GM12878 (cell line): Measurements from ENCODE around the gene ENOX1. TPM values are rescaled to one million over a fixed set of nuclear protein-coding genes. Genes with fewer than 3 reads are reported as not detected.

Experiments
- BCL3 ChIP-seq: IDR thresholded peaks from 2 replicates; pipeline ENCODE4 v1.6.1; 2011; ENCODE audit warnings: borderline replicate concordance, low read depth, mild to moderate bottlenecking, moderate library complexity, low read length; ENCODE audit not compliant: insufficient read depth, poor library complexity, severe bottlenecking
- E4F1 ChIP-seq: fragments of 450-650 bp; IDR thresholded peaks from 2 replicates; pipeline ENCODE4 v1.6.1; 2018; ENCODE audit warnings: borderline replicate concordance, mild to moderate bottlenecking; ENCODE audit not compliant: partially characterized antibody
- IRF3 ChIP-seq: fragments of 450-650 bp; IDR thresholded peaks from 2 replicates; pipeline ENCODE4 v1.6.1; 2014; ENCODE audit warnings: mild to moderate bottlenecking
- MYB ChIP-seq: fragments of 150-350 bp; IDR thresholded peaks from 2 replicates; pipeline ENCODE4 v1.6.1; 2014; ENCODE audit warnings: mild to moderate bottlenecking, low read depth, low read length, borderline replicate concordance
- RCOR1 ChIP-seq: conservative IDR thresholded peaks from 2 replicates; pipeline ENCODE4 v1.6.1; 2012; ENCODE audit warnings: low read depth, low read length, improper control_type of control experiment
- ZNF687 ChIP-seq: fragments of 450-650 bp; IDR thresholded peaks from 2 replicates; pipeline ENCODE4 v1.6.1; 2017; ENCODE audit warnings: mild to moderate bottlenecking, moderate library complexity
- polyA plus RNA-seq, 11 experiments: library from polyadenylated mRNA; depleted of rRNA in 4 of 11; unstranded in 6 of 11; stranded (reverse) in 5 of 11; fragments of >200 nt; fragmentation: Nextera tagmentation in 4 of 11; fragmentation: Illumina TruSeq in 1 of 11; extraction: Ambion mirVana in 4 of 11; extraction: Trizol in 1 of 11; gene quantifications; 1 replicate in 1 of 11; 2 replicates in 10 of 11; pipeline versions ENCODE4 v1.2.1 to v1.2.3, GENCODE V29; 2011 to 2016; ENCODE audit warnings: inconsistent platforms in 2 of 11, missing spikeins in 2 of 11, low read depth in 1 of 11
- total RNA-seq, 4 experiments: library from RNA; depleted of rRNA in 3 of 4; stranded (reverse); fragments of >200 nt in 3 of 4; fragmentation: Illumina TruSeq in 1 of 4; extraction: Trizol in 1 of 4; gene quantifications; 2 replicates each; pipeline versions ENCODE4 v1.2.1 to v1.2.3, GENCODE V29; 2013 to 2021
- TF ChIP-seq, protein P1 (sequence below): fragments of 450-650 bp; IDR thresholded peaks from 2 replicates; pipeline ENCODE4 v1.6.1; 2017; ENCODE audit warnings: borderline replicate concordance

The ENOX1 gene
- total and polyA plus RNA-seq, 10 of the 15 experiments (the other 5 are each of a cell fraction or from before 2014, with no cell fraction given): 0.11 to 0.26 (median 0.15) TPM

DNA sequence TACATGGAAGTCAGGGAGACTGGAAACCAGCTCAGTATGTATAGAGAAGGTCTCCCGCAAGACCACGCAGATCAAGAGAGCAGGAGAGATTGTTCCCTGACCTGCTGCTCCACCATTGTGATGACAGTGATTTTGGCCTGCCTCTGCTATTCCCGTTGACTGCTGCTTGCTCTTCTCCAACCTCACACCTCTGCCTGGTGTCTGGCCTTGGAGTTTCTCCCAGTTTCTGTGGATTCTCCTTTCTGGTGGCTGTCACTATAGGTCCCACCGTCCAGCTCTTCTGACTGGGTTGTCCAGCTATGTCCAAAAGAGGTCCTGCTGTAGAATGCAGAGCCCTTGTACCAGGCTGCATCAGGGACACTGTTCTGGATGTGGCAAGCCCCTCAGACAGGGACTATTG is 591.7 kb downstream of the ENOX1 start (continued):
- no peak for TF ChIP-seq RCOR1
- no peak for TF ChIP-seq BCL3
- TF ChIP-seq ZNF687: no peak
- no peak for TF ChIP-seq IRF3
- TF ChIP-seq, protein P1, sequence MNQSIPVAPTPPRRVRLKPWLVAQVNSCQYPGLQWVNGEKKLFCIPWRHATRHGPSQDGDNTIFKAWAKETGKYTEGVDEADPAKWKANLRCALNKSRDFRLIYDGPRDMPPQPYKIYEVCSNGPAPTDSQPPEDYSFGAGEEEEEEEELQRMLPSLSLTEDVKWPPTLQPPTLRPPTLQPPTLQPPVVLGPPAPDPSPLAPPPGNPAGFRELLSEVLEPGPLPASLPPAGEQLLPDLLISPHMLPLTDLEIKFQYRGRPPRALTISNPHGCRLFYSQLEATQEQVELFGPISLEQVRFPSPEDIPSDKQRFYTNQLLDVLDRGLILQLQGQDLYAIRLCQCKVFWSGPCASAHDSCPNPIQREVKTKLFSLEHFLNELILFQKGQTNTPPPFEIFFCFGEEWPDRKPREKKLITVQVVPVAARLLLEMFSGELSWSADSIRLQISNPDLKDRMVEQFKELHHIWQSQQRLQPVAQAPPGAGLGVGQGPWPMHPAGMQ: no peak
- TF ChIP-seq E4F1: no peak
- no peak for TF ChIP-seq MYB
